Measurements from ENCODE around the gene MCCD1.
A peak's percentile ranks its signal among the peaks of the same experiment; 100 is the strongest.

GRCh38 chr6:31546958-31547726 is 18.4 kb downstream of the MCCD1 start, which contains the start of gene NFKBIL1:
- TF ChIP-seq CTCF (IDR thresholded peaks at IDR 0.05; ENCODE audit: low read depth, low read length): peak; percentile 1; the same call in 1 of the 2 replicates
- no peak for TF ChIP-seq EZH2phosphoT487 (IDR thresholded peaks at IDR 0.05; ENCODE audit: low read depth)
